NCI-H1417 treated with DMSO at 0.1 percent for 48 hours (cell line): ENCODE measurements around the gene ARHGEF28.

Experiments
- DNase-seq: peaks from one replicate; lab custom pipeline; 2025; lab: John Stamatoyannopoulos, UW

ARHGEF28 gene

GRCh38 chr5:73969195-73970036 lies 343.4 kb downstream of the ARHGEF28 start:
- no peak for DNase-seq

- DNase-seq: no peak
These were observed 345.3 kb downstream of the ARHGEF28 start for GRCh38 chr5:73971326-73971725.

- DNase-seq: no peak
These were observed 347.1 kb downstream of the ARHGEF28 start for GRCh38 chr5:73973135-73973534.

GRCh38 chr5:73974871-73975360 lies 348.9 kb downstream of the ARHGEF28 start:
- DNase-seq: no peak

- no peak for DNase-seq
These were observed 349.8 kb downstream of the ARHGEF28 start for GRCh38 chr5:73975845-73976244.

- no peak for DNase-seq
These were observed 351.1 kb downstream of the ARHGEF28 start for GRCh38 chr5:73977146-73977545.

- no peak for DNase-seq
These were observed 353.3 kb downstream of the ARHGEF28 start for GRCh38 chr5:73979321-73979720.

GRCh38 chr5:73981704-73982103 lies 355.7 kb downstream of the ARHGEF28 start:
- DNase-seq: no peak

- no peak for DNase-seq
These were observed 357.6 kb downstream of the ARHGEF28 start for GRCh38 chr5:73983644-73984043.

- DNase-seq: no peak
These were observed 359.1 kb downstream of the ARHGEF28 start for GRCh38 chr5:73985145-73985544.

- no peak for DNase-seq
These were observed 360.7 kb downstream of the ARHGEF28 start for GRCh38 chr5:73986729-73987128.

GRCh38 chr5:73987915-73988314 lies 361.9 kb downstream of the ARHGEF28 start:
- no peak for DNase-seq

GRCh38 chr5:73989956-73990355 lies 364.0 kb downstream of the ARHGEF28 start:
- DNase-seq: no peak
